ENCODE data around the gene AMER2.

GRCh38 chr13:25135896-25136295 lies 36.2 kb downstream of the AMER2 start:
- no peak for TF ChIP-seq CTCF (IDR thresholded peaks at IDR 0.05)
- no peak for TF ChIP-seq POLR2A (IDR thresholded peaks at IDR 0.05)
- no peak for TF ChIP-seq POLR2AphosphoS5 (IDR thresholded peaks at IDR 0.05)

Data from stomach (tissue), 4 donors.